SK-N-SH treated with all-trans-retinoic acid at 6 μM for 48 hours (cell line): ENCODE measurements around the gene TMEM217.

Experiments
- ATAC-seq: fragments of 200-7000 bp; cut with Tn5 transposase; 3 replicates; pipeline ENCODE4 v1.9.1; 2020; ENCODE audit warnings: mild to moderate bottlenecking, moderate library complexity
- ARNTL ChIP-seq: fragments of 450-650 bp; formaldehyde crosslinking; IDR thresholded peaks from 2 replicates; pipeline ENCODE4 v1.5.0; 2020; ENCODE audit warnings: low read depth, mild to moderate bottlenecking, moderate library complexity, borderline replicate concordance
- BACH2 ChIP-seq: fragments of 250-450 bp; sonication (Bioruptor Pico); IDR thresholded peaks from 2 replicates; pipeline ENCODE4 v1.9.0; 2021; ENCODE audit warnings: mild to moderate bottlenecking, borderline replicate concordance
- CSDC2 ChIP-seq: fragments of 250-450 bp; sonication (Bioruptor Pico); IDR thresholded peaks from 2 replicates; pipeline ENCODE4 v1.5.0; 2020; ENCODE audit warnings: mild to moderate bottlenecking, moderate library complexity
- ESRRG ChIP-seq: fragments of 250-450 bp; sonication (Bioruptor Pico); IDR thresholded peaks from 2 replicates; pipeline ENCODE4 v1.6.1; 2021; ENCODE audit warnings: mild to moderate bottlenecking
- ISL1 ChIP-seq: fragments of 250-450 bp; sonication (Bioruptor Pico); IDR thresholded peaks from 2 replicates; pipeline ENCODE4 v2.1.2; 2022; ENCODE audit warnings: mild to moderate bottlenecking, moderate library complexity
- PATZ1 ChIP-seq: fragments of 250-450 bp; sonication (Bioruptor Pico); IDR thresholded peaks from 2 replicates; pipeline ENCODE4 v1.8.0; 2020; ENCODE audit warnings: mild to moderate bottlenecking, moderate library complexity, borderline replicate concordance
- POU6F1 ChIP-seq: fragments of 250-450 bp; sonication (Bioruptor Pico); IDR thresholded peaks from 2 replicates; pipeline ENCODE4 v1.8.0; 2021; ENCODE audit warnings: low read depth, mild to moderate bottlenecking, moderate library complexity, borderline replicate concordance
- PPARA ChIP-seq: fragments of 250-450 bp; sonication (Bioruptor Pico); IDR thresholded peaks from 2 replicates; pipeline ENCODE4 v1.5.0; 2020; ENCODE audit warnings: mild to moderate bottlenecking, borderline replicate concordance
- RARB ChIP-seq: fragments of 250-450 bp; sonication (Bioruptor Pico); IDR thresholded peaks from 2 replicates; pipeline ENCODE4 v1.8.0; 2021; ENCODE audit warnings: mild to moderate bottlenecking, moderate library complexity
- SNAI2 ChIP-seq: fragments of 250-450 bp; sonication (Bioruptor Pico); IDR thresholded peaks from 2 replicates; pipeline ENCODE4 v1.5.0; 2020; ENCODE audit warnings: mild to moderate bottlenecking, moderate library complexity
- TCF4 ChIP-seq: fragments of 250-450 bp; sonication (Bioruptor Pico); IDR thresholded peaks from 2 replicates; pipeline ENCODE4 v1.8.0; 2021; ENCODE audit warnings: mild to moderate bottlenecking, moderate library complexity, borderline replicate concordance
- TOX ChIP-seq: fragments of 250-450 bp; sonication (Bioruptor Pico); IDR thresholded peaks from 2 replicates; pipeline ENCODE4 v1.8.0; 2021; ENCODE audit warnings: mild to moderate bottlenecking, moderate library complexity, borderline replicate concordance
- TSHZ2 ChIP-seq: fragments of 250-450 bp; sonication (Bioruptor Pico); IDR thresholded peaks from 2 replicates; pipeline ENCODE4 v1.5.0; 2020; ENCODE audit warnings: mild to moderate bottlenecking, moderate library complexity
- ZC3H10 ChIP-seq: fragments of 250-450 bp; sonication (Bioruptor Pico); IDR thresholded peaks from 2 replicates; pipeline ENCODE4 v1.5.1; 2021; ENCODE audit warnings: mild to moderate bottlenecking, moderate library complexity
- ZFP3 ChIP-seq: fragments of 250-450 bp; sonication (Bioruptor Pico); IDR thresholded peaks from 2 replicates; pipeline ENCODE4 v1.5.0; 2020; ENCODE audit warnings: mild to moderate bottlenecking, moderate library complexity
- ZFP30 ChIP-seq: fragments of 450-650 bp; formaldehyde crosslinking; IDR thresholded peaks from 2 replicates; pipeline ENCODE4 v1.5.0; 2022; ENCODE audit warnings: mild to moderate bottlenecking, moderate library complexity
- ZNF70 ChIP-seq: fragments of 450-650 bp; formaldehyde crosslinking; IDR thresholded peaks from 2 replicates; pipeline ENCODE4 v1.5.0; 2020; ENCODE audit warnings: mild to moderate bottlenecking, moderate library complexity
- ZNF8 ChIP-seq: fragments of 450-650 bp; formaldehyde crosslinking; IDR thresholded peaks from 2 replicates; pipeline ENCODE4 v1.5.0; 2020; ENCODE audit warnings: mild to moderate bottlenecking, moderate library complexity
- TF ChIP-seq, protein P1 (sequence below): fragments of 250-450 bp; sonication (Bioruptor Pico); IDR thresholded peaks from 2 replicates; pipeline ENCODE4 v1.5.1; 2020; ENCODE audit warnings: low read depth, mild to moderate bottlenecking, moderate library complexity
- TF ChIP-seq, protein P2 (sequence below): fragments of 250-450 bp; sonication (Bioruptor Pico); IDR thresholded peaks from 2 replicates; pipeline ENCODE4 v1.5.1; 2021; ENCODE audit warnings: mild to moderate bottlenecking, moderate library complexity

The TMEM217 gene

DNA sequence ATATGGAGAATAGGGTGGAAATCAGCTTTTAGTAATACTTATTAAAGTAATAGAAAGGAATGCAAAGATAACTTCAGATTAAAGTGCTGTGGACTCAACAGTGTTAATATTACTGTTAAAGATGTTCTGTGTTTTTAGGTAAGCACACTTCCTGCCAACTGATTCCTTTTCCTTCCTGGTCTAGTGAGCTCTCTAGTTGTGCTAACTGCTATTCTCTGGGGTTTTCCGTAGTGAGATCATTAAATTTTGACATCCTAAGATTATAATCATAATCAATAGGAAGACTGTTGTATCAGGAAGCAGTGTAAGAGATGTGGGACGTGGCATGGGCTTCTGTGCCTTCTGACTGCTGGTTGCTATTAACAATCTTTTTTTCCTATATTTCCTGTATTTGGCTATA lies 1.2 kb upstream of the TMEM217 start:
- no peak for ATAC-seq
- TF ChIP-seq TCF4 (no peak), ZFP3 (CRISPR knock-in tag) (no peak), ZNF8 (no peak), BACH2 (CRISPR knock-in tag) (no peak), TOX (no peak), PPARA (CRISPR knock-in tag) (no peak)

DNA sequence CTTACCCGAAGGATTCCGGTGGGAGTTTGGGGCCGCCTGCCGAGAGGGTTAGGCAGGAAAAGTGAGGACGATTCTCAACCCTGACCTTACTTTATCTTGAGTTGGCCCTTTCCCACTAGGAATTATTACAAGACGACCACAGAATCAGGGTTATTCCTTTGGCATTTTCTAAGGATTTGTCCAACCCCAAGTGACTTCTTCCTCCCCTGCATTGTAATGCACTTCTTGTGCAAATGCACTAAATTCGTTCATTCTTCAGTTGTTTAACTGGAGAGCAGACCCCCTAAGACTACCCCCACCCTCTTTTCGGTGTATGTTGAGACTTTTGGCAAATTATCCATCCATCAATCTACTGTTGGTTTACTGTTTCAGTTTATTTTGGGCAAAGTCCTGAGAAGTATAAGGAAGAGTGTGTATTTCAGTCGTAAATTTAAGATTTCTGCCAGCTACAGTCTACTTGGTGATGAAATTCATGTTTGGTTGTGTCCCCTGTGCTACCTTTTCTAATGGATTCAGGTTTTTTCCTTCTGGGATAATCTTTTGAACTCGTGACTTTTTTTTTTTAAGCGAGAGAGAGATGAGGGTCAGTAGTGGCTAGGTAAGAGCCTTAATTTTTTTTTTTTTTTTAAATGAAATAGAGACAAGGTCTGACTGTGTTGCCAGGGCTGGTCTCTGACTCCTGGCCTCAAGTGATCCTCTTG lies 611 bp upstream of the TMEM217 start:
- no peak; the same call in 2 of the 3 replicates for ATAC-seq
- no peak for TF ChIP-seq ZC3H10 (CRISPR knock-in tag)
- TF ChIP-seq ZFP3 (CRISPR knock-in tag): no peak
- no peak for TF ChIP-seq TSHZ2
- no peak for TF ChIP-seq RARB (CRISPR knock-in tag)
- TF ChIP-seq ISL1 (CRISPR knock-in tag): no peak
- TF ChIP-seq PATZ1: no peak

DNA sequence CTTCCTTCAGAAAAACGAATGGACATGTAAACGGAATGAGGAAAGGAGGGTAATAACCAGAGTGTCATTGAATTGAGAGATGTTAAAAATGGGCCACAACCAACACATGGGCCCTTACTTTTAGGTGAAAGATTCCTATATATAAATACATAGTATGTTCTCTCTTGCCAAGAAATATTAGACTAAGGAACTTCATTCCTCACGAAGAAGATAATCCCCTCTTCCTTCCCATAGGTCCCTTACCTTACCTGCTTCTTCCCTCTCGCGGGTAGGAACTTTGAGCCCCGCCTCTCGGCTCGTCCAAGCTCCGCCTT lies 667 bp downstream of the TMEM217 start:
- TF ChIP-seq RARB (CRISPR knock-in tag) (no peak), ZC3H10 (CRISPR knock-in tag) (no peak)
- TF ChIP-seq, all 23 proteins: peak for 0
- ATAC-seq: no peak

DNA sequence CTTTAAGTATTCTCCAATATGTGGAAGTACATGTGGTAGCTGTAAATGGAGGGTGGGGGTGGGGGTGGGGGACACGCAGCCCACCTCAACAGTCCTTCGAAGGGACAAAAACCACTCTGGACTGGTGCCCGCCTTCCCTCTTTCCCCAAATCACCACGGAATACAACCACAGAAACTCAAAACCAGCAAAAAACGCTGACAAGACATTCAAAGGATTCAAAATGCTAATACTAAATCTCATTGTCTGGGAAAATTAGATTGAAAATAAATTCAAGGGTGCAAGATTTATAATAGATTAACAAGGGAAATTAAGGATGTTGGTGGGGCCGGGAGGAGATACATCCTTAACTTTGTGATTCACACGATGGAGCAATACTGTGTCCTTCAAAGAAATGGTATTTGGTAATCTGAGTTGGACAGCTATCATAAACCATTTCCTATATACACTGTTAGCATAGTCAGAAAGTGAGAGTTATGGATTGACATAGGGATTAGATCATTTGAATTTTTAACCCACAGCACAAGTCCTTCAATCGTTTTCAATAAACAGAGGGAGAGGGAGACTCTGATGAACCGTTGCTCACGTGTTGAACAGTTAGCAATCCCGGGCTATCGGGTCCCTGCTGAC lies 1.1 kb downstream of the TMEM217 start:
- TF ChIP-seq POU6F1 (CRISPR knock-in tag) (no peak), PATZ1 (no peak), BACH2 (CRISPR knock-in tag) (no peak), ZNF8 (no peak), ZC3H10 (CRISPR knock-in tag) (no peak), CSDC2 (CRISPR knock-in tag) (no peak)
- no peak for ATAC-seq

GRCh38 chr6:37254881-37255280 lies 3.1 kb downstream of the TMEM217 start:
- ATAC-seq: no peak
- TF ChIP-seq ZNF70 (no peak), ZFP3 (CRISPR knock-in tag) (no peak), ESRRG (no peak), SNAI2 (CRISPR knock-in tag) (no peak), PPARA (CRISPR knock-in tag) (no peak), POU6F1 (CRISPR knock-in tag) (no peak), ZFP30 (CRISPR knock-in tag) (no peak), TCF4 (no peak), ZNF8 (no peak), ARNTL (CRISPR knock-in tag) (no peak), BACH2 (CRISPR knock-in tag) (no peak), ZC3H10 (CRISPR knock-in tag) (no peak)
- TF ChIP-seq, protein P1, sequence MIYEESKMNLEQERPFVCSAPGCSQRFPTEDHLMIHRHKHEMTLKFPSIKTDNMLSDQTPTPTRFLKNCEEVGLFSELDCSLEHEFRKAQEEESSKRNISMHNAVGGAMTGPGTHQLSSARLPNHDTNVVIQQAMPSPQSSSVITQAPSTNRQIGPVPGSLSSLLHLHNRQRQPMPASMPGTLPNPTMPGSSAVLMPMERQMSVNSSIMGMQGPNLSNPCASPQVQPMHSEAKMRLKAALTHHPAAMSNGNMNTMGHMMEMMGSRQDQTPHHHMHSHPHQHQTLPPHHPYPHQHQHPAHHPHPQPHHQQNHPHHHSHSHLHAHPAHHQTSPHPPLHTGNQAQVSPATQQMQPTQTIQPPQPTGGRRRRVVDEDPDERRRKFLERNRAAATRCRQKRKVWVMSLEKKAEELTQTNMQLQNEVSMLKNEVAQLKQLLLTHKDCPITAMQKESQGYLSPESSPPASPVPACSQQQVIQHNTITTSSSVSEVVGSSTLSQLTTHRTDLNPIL (CRISPR knock-in tag): no peak
- TF ChIP-seq, protein P2, sequence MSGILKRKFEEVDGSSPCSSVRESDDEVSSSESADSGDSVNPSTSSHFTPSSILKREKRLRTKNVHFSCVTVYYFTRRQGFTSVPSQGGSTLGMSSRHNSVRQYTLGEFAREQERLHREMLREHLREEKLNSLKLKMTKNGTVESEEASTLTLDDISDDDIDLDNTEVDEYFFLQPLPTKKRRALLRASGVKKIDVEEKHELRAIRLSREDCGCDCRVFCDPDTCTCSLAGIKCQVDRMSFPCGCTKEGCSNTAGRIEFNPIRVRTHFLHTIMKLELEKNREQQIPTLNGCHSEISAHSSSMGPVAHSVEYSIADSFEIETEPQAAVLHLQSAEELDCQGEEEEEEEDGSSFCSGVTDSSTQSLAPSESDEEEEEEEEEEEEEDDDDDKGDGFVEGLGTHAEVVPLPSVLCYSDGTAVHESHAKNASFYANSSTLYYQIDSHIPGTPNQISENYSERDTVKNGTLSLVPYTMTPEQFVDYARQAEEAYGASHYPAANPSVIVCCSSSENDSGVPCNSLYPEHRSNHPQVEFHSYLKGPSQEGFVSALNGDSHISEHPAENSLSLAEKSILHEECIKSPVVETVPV (CRISPR knock-in tag): no peak
